ENCODE results near the gene CDK5RAP2.

- TF ChIP-seq EZH2 (IDR thresholded peaks at IDR 0.05) (no peak), POLR2AphosphoS5 (IDR thresholded peaks at IDR 0.05; ENCODE audit: borderline replicate concordance, low read depth, low read length) (no peak), FOXP2 (optimal IDR thresholded peaks at IDR 0.05; ENCODE audit: control extremely low read depth, extremely low read length, insufficient read depth) (no peak)
Observed at GRCh38 chr9:120542701-120543490, 37.1 kb downstream of the CDK5RAP2 start.
